Ectodermal cell (in vitro differentiated cells): ENCODE measurements around the gene TECR.

ENCODE experiments used
- H3K27ac ChIP-seq: 2 replicates; pipeline ENCODE4 v1.7.0; 2013; ENCODE audit warnings: mild to moderate bottlenecking, low read depth, low read length; ENCODE audit not compliant: insufficient read depth, poor library complexity, severe bottlenecking
- H3K27me3 ChIP-seq: 2 replicates; pipeline ENCODE4 v1.7.0; 2013; ENCODE audit warnings: mild to moderate bottlenecking, low read length; ENCODE audit not compliant: insufficient read depth, control insufficient read depth, poor library complexity, severe bottlenecking
- H3K36me3 ChIP-seq: one replicate; pipeline ENCODE4 v1.7.0; 2013; ENCODE audit warnings: low read length; ENCODE audit not compliant: control insufficient read depth, insufficient read depth
- H3K4me1 ChIP-seq: one replicate; pipeline ENCODE4 v1.7.0; 2013; ENCODE audit warnings: low read length; ENCODE audit not compliant: control insufficient read depth, insufficient read depth
- H3K4me3 ChIP-seq: 2 replicates; pipeline ENCODE4 v1.7.0; 2013; ENCODE audit warnings: low read depth, low read length, control low read depth; ENCODE audit not compliant: insufficient read depth
- H3K9me3 ChIP-seq: 2 replicates; pipeline ENCODE4 v1.7.0; 2013; ENCODE audit warnings: mild to moderate bottlenecking, low read length, moderate library complexity; ENCODE audit not compliant: control insufficient read depth
- WGBS, 2 experiments: methylation state at CpG; one replicate each; pipeline ENCODE4 v1.1.7; 2013; ENCODE audit warnings: missing lambda C conversion rate in 2 of 2; 5-methylcytosine and 5-hydroxymethylcytosine counted together

TECR gene

GRCh38 chr19:14553042-14553938 lies 23.9 kb downstream of the TECR start:
- WGBS, 2 experiments: 96% methylated on average over 35 of the region's 35 CpGs
- peaks cover 7% of the 10 kb centered on the region for H3K36me3 ChIP-seq
- peaks cover 2% of the 10 kb centered on the region for H3K4me1 ChIP-seq
- H3K9me3 ChIP-seq: no peaks in the 10 kb centered on the region
- H3K27ac ChIP-seq: no peak overlapping the region
- H3K27me3 ChIP-seq: no peaks in the 10 kb centered on the region
- H3K4me3 ChIP-seq: no peak overlapping the region

GRCh38 chr19:14553939-14554243 lies 24.5 kb downstream of the TECR start:
- no peaks in the 10 kb centered on the region for H3K9me3 ChIP-seq
- H3K27ac ChIP-seq: no peak overlapping the region
- no peaks in the 10 kb centered on the region for H3K27me3 ChIP-seq
- peaks cover 1% of the 10 kb centered on the region for H3K36me3 ChIP-seq
- peaks cover 8% of the 10 kb centered on the region for H3K4me1 ChIP-seq
- H3K4me3 ChIP-seq: no peak overlapping the region
- 85 to 86% methylated on average over 9 of the region's 9 CpGs for WGBS, 2 experiments

GRCh38 chr19:14554382-14554812 lies 25.0 kb downstream of the TECR start:
- Histone ChIP-seq H3K27me3 (no peaks in the 10 kb centered on the region), H3K4me1 (peaks cover 12% of the 10 kb centered on the region), H3K4me3 (no peak overlapping the region), H3K36me3 (no peaks in the 10 kb centered on the region), H3K27ac (no peak overlapping the region), H3K9me3 (no peaks in the 10 kb centered on the region)
- 73 to 76% methylated on average over 6 of the region's 6 CpGs for WGBS, 2 experiments

GRCh38 chr19:14555918-14556661 lies 26.7 kb downstream of the TECR start:
- Histone ChIP-seq H3K27ac (no peak overlapping the region), H3K36me3 (no peaks in the 10 kb centered on the region), H3K4me1 (peaks cover 26% of the 10 kb centered on the region), H3K9me3 (no peaks in the 10 kb centered on the region), H3K27me3 (no peaks in the 10 kb centered on the region), H3K4me3 (no peak overlapping the region)
- 90 to 94% methylated on average over 12 of the region's 12 CpGs for WGBS, 2 experiments

- no peaks in the 10 kb centered on the region for H3K36me3 ChIP-seq
- no peaks in the 10 kb centered on the region for H3K9me3 ChIP-seq
- H3K27ac ChIP-seq: no peak overlapping the region
- H3K4me1 ChIP-seq: peaks cover 32% of the 10 kb centered on the region
- WGBS, 2 experiments: 15 to 16% methylated on average over 18 of the region's 18 CpGs
- H3K27me3 ChIP-seq: no peaks in the 10 kb centered on the region
- H3K4me3 ChIP-seq: no peak overlapping the region
Observed at GRCh38 chr19:14556662-14557188, 27.3 kb downstream of the TECR start.

GRCh38 chr19:14558370-14559066 lies 29.1 kb downstream of the TECR start:
- Histone ChIP-seq H3K27me3 (no peaks in the 10 kb centered on the region), H3K9me3 (no peaks in the 10 kb centered on the region), H3K4me3 (no peak overlapping the region), H3K36me3 (no peaks in the 10 kb centered on the region), H3K27ac (no peak overlapping the region), H3K4me1 (peaks cover 46% of the 10 kb centered on the region)
- WGBS, 2 experiments: 77 to 79% methylated on average over 23 of the region's 23 CpGs

GRCh38 chr19:14559916-14560775 lies 30.8 kb downstream of the TECR start:
- Histone ChIP-seq H3K27me3 (no peaks in the 10 kb centered on the region), H3K4me3 (no peak overlapping the region), H3K36me3 (peaks cover 3% of the 10 kb centered on the region), H3K9me3 (no peaks in the 10 kb centered on the region), H3K4me1 (peaks cover 46% of the 10 kb centered on the region), H3K27ac (no peak overlapping the region)
- WGBS, 2 experiments: 87 to 89% methylated on average over 27 of the region's 28 CpGs

GRCh38 chr19:14560776-14561108 lies 31.3 kb downstream of the TECR start:
- WGBS, 2 experiments: 87 to 91% methylated on average over 6 of the region's 6 CpGs
- H3K4me1 ChIP-seq: peaks cover 46% of the 10 kb centered on the region
- H3K27ac ChIP-seq: no peak overlapping the region
- no peaks in the 10 kb centered on the region for H3K9me3 ChIP-seq
- H3K4me3 ChIP-seq: no peak overlapping the region
- H3K36me3 ChIP-seq: peaks cover 3% of the 10 kb centered on the region
- H3K27me3 ChIP-seq: no peaks in the 10 kb centered on the region

GRCh38 chr19:14561249-14561648 lies 31.9 kb downstream of the TECR start:
- Histone ChIP-seq H3K27me3 (no peaks in the 10 kb centered on the region), H3K9me3 (no peaks in the 10 kb centered on the region), H3K4me3 (no peak overlapping the region), H3K4me1 (peaks cover 46% of the 10 kb centered on the region), H3K27ac (no peak overlapping the region), H3K36me3 (peaks cover 6% of the 10 kb centered on the region)
- WGBS, 2 experiments: 90 to 91% methylated on average over 8 of the region's 8 CpGs
